ENCODE measurements around the gene HDAC4.

HDAC4 gene

DNA sequence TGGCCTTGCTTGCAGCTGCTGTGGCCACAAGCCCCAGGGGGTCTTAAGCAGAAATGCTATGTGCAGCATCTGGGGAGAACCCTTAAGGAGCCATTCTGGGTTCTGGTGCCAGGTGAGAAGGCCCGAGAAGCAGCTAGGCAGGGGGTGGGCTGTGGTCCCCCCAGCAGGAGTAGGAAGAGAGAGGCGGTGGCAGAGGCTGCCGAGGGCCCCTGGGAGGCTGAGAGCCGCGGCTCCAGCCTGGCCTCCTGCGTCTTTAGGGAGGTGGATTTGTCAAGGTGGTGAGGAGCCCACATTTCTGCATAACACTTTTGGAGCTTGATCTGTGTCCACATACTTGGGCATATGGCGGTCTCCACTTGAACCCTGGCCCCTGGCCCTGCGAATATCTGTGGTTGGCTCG, 356.5 kb downstream of the HDAC4 start:
- TF ChIP-seq ZFX (IDR thresholded peaks at IDR 0.05; ENCODE audit: borderline replicate concordance) (no peak), CTCF (IDR thresholded peaks at IDR 0.05) (no peak)
- no peak overlapping the region for H3K27ac ChIP-seq

GRCh38 chr2:239043326-239043725, 357.5 kb downstream of the HDAC4 start:
- H3K27ac ChIP-seq: no peak overlapping the region
- TF ChIP-seq ZFX (IDR thresholded peaks at IDR 0.05; ENCODE audit: borderline replicate concordance): no peak
- TF ChIP-seq CTCF (IDR thresholded peaks at IDR 0.05): no peak

DNA sequence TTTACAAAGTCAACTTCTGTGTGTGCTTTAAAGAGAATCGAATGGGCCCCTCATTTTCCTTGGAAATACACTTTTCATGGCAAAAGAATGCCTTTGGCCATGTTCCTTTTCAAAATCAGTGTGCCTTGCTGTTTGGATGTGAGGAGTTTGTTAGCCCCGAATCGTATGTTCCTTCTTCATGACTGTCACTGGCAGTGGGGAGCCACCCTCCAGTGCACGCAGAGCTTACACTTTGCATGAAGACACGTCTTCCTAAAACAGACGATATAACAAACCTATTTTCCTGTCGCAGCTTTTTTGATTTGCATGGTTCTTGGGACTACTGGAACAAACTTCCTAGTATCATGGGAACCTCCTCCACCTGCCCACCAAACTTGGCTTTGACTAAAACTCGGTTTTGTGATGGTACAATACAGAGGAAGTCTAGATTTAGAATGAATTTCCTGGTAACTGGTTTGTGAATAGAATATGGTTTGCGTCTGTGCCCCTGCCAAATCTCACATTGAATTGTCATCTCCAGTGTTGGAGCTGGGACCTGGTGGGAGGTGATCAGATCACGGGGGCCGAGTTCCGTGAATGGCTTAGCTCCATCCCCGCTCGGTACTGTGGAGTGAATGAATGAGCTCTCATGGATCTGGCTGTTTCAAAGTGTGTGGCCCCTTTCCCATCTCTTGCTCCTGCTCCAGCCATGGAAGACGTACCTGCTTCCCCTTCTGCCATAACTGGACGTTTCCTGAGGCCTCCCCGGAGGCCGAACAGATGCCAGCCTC, 358.1 kb downstream of the HDAC4 start:
- no peak overlapping the region for H3K27ac ChIP-seq
- TF ChIP-seq CTCF (IDR thresholded peaks at IDR 0.05): no peak
- no peak for TF ChIP-seq ZFX (IDR thresholded peaks at IDR 0.05; ENCODE audit: borderline replicate concordance)

DNA sequence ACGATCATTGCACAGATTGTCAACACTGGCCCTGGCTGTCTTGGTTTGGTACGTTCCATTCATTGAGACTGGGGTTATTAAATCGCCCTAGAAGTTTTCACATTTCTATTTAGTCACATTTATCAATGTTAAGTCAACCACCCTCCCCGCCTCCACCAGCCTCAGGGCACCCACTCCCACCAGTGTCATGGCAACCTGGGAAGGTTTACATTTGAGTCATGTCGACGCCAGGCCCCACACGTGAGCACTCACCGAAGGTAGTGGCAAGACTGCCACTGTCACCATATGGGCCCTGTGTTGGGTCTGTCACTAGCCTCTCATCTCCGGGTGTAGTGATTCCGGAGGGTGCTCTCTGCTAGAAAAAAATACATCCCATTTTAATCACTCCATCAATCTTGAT, 358.8 kb downstream of the HDAC4 start:
- H3K27ac ChIP-seq: no peak overlapping the region
- TF ChIP-seq ZFX (IDR thresholded peaks at IDR 0.05; ENCODE audit: borderline replicate concordance) (no peak), CTCF (IDR thresholded peaks at IDR 0.05) (no peak)

DNA sequence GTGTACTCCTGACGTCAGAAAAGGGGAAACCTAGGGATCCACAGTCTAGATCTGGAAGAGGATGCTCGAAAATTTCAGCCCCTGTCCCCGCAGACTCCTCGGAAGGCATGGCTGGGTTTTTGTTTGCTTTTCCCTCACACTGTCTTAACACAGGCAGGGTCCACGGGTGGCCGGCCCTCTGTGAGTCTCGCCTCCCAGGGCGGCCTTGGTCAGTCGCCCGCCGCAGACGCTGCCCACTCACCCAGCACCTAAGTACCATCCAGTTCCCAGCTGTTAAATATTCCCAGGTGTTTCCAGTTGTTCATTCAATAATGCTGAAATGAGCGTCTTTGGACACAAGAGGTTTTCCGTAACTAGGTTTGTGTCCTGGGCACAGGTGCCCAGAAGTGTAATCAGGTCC, 359.8 kb downstream of the HDAC4 start:
- H3K27ac ChIP-seq: no peak overlapping the region
- no peak for TF ChIP-seq ZFX (IDR thresholded peaks at IDR 0.05; ENCODE audit: borderline replicate concordance)

DNA sequence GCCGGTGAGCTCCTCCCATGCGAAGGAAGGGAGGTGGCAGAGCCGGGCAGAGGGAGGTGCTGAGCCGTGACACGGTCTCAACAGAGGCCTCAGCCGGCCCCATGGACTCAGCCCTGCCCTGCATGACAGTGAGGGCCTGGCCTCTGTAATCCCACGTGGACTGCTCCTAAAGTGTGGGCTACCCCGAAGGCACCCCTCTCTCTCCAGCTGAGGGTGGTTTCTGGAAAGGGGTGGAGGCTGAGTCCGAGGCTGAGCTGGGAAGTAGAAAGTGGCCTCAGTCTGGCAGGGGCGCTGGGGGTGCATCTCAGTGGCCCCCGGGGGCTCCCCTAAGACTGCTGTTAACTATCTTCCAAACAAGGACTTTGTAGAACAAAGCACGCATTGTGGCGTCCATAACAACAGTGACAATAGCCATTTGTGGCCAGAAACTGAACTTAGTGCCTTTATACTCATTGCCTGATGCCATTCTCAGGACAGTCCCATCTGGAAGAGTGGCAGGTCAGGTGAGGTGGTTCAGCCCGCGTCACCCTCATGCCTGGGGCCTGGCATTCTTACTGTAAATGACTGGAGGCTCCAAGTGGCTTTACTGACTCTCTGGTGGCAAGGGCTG, 360.6 kb downstream of the HDAC4 start:
- no peak overlapping the region for H3K27ac ChIP-seq
- no peak for TF ChIP-seq ZFX (IDR thresholded peaks at IDR 0.05; ENCODE audit: borderline replicate concordance)
- no peak for TF ChIP-seq CTCF (IDR thresholded peaks at IDR 0.05)

DNA sequence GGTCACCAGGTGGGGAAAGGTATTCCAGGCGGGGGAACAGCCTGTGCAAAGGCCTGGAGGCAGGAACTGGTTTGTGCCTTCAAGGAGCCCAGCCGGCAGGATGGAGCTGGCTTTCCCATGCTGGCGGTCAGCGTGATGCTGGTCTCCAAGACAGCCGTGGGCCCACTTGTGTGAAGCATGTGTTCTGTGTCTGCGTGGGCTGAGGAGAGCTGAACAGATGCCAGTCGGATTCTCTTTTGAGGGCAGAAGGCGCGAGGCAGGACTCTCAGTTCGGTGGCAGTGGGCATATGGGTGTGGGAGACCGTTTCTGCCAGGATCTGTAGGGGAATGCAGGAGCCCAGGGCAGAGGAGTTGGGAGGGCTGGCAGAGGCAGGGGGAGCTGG, 361.4 kb downstream of the HDAC4 start:
- TF ChIP-seq CTCF (IDR thresholded peaks at IDR 0.05): no peak
- TF ChIP-seq ZFX (IDR thresholded peaks at IDR 0.05; ENCODE audit: borderline replicate concordance): no peak
- H3K27ac ChIP-seq: no peak overlapping the region

All from 22Rv1 (cell line).